T-helper 1 cell (primary cell): ENCODE measurements around the gene TPD52L2.
"Not testable (repeated sequence)": the region's sequence is repeated elsewhere in the genome, so short reads cannot be mapped to it uniquely, and the experiment has no call there.

Experiments used
- DNase-seq, 5 donors: peaks; one replicate each; pipeline ENCODE4 v3.0.0-alpha.2; 2012 to 2020

Gene TPD52L2

GRCh38 chr20:63836458-63837344 lies 28.4 kb upstream of the TPD52L2 start:
- DNase-seq = no peak

- DNase-seq = no peak
These were observed 27.6 kb upstream of the TPD52L2 start for GRCh38 chr20:63837479-63837878.

- DNase-seq = no peak
These were observed 25.4 kb upstream of the TPD52L2 start for GRCh38 chr20:63839620-63840019.

GRCh38 chr20:63840405-63840828 lies 24.7 kb upstream of the TPD52L2 start:
- DNase-seq = no peak

GRCh38 chr20:63842258-63842657 lies 22.8 kb upstream of the TPD52L2 start:
- DNase-seq = no peak

GRCh38 chr20:63843222-63843621 lies 21.8 kb upstream of the TPD52L2 start:
- DNase-seq = no peak

- no peak for DNase-seq
These were observed 21.3 kb upstream of the TPD52L2 start for GRCh38 chr20:63843778-63844177.

- DNase-seq = no peak
These were observed 20.5 kb upstream of the TPD52L2 start for GRCh38 chr20:63844511-63844991.

GRCh38 chr20:63846128-63846771 lies 18.8 kb upstream of the TPD52L2 start:
- no peak for DNase-seq

- DNase-seq = no peak
These were observed 18.2 kb upstream of the TPD52L2 start for GRCh38 chr20:63846888-63847236.

GRCh38 chr20:63847237-63848002 lies 17.6 kb upstream of the TPD52L2 start:
- DNase-seq = no peak

- DNase-seq = no peak
These were observed 16.8 kb upstream of the TPD52L2 start for GRCh38 chr20:63848003-63848911.

GRCh38 chr20:63850689-63851547 lies 14.2 kb upstream of the TPD52L2 start:
- peak in 1 of 5 donors; percentile 27 for DNase-seq

- DNase-seq = not testable (repeated sequence)
These were observed 13.5 kb upstream of the TPD52L2 start for GRCh38 chr20:63851548-63851943.

- not testable (repeated sequence) for DNase-seq
These were observed 11.4 kb upstream of the TPD52L2 start for GRCh38 chr20:63853733-63854068.

- no peak for DNase-seq
These were observed 10.9 kb upstream of the TPD52L2 start for GRCh38 chr20:63854069-63854765.

- DNase-seq = no peak
These were observed 10.2 kb upstream of the TPD52L2 start for GRCh38 chr20:63854766-63855362.

- DNase-seq = no peak
These were observed 9.5 kb upstream of the TPD52L2 start for GRCh38 chr20:63855363-63856097.

GRCh38 chr20:63856098-63856511 lies 9.0 kb upstream of the TPD52L2 start:
- no peak for DNase-seq
